CD4-positive, alpha-beta T cell treated with Interleukin-4 for 4 hours (primary cell): ENCODE data around the gene CERS5.

ENCODE experiments used
- DNase-seq: peaks from one replicate; pipeline ENCODE4 v3.0.0-alpha.2; 2020

The CERS5 gene

GRCh38 chr12:50123203-50123602, 44.0 kb downstream of the CERS5 start:
- no peak for DNase-seq

- DNase-seq, result no peak
Observed at GRCh38 chr12:50121641-50122040, 45.5 kb downstream of the CERS5 start.

GRCh38 chr12:50120953-50121352, 46.2 kb downstream of the CERS5 start:
- DNase-seq, result no peak

GRCh38 chr12:50120521-50120920, 46.6 kb downstream of the CERS5 start:
- DNase-seq, result no peak

- no peak for DNase-seq
Observed at GRCh38 chr12:50119387-50119786, 47.8 kb downstream of the CERS5 start.

GRCh38 chr12:50117057-50117622, 50.0 kb downstream of the CERS5 start:
- no peak for DNase-seq

GRCh38 chr12:50112456-50113218, 54.5 kb downstream of the CERS5 start:
- peak; percentile 31 for DNase-seq

GRCh38 chr12:50111693-50112455, 55.3 kb downstream of the CERS5 start, which contains the start of gene COX14:
Gene COX14 (plus strand): TSS chr12:50112236. CDS start chr12:50120044, 7,808 bp downstream.
- peak; percentile 100 for DNase-seq

GRCh38 chr12:50111395-50111692, 55.8 kb downstream of the CERS5 start:
- no peak for DNase-seq

- DNase-seq, result no peak
Observed at GRCh38 chr12:50110762-50111351, 56.3 kb downstream of the CERS5 start.

- no peak for DNase-seq
Observed at GRCh38 chr12:50110127-50110761, 56.9 kb downstream of the CERS5 start.

- DNase-seq, result no peak
Observed at GRCh38 chr12:50109319-50109718, 57.9 kb downstream of the CERS5 start.

GRCh38 chr12:50107416-50108268, 59.5 kb downstream of the CERS5 start:
- no peak for DNase-seq

GRCh38 chr12:50106907-50107306, 60.3 kb downstream of the CERS5 start:
- DNase-seq, result no peak

GRCh38 chr12:50105913-50106450, 61.2 kb downstream of the CERS5 start:
- DNase-seq, result no peak

GRCh38 chr12:50104417-50105366, 62.5 kb downstream of the CERS5 start:
- DNase-seq, result no peak

- no peak for DNase-seq
Observed at GRCh38 chr12:50103767-50104321, 63.3 kb downstream of the CERS5 start, which contains the start of gene GPD1. Gene GPD1 (plus strand): TSS chr12:50104008. CDS start chr12:50104051, 43 bp downstream.

GRCh38 chr12:50103351-50103750, 63.8 kb downstream of the CERS5 start:
- no peak for DNase-seq

GRCh38 chr12:50102646-50103309, 64.4 kb downstream of the CERS5 start:
- no peak for DNase-seq

GRCh38 chr12:50102131-50102531, 65.0 kb downstream of the CERS5 start:
- no peak for DNase-seq
